Lower lobe of right lung (tissue), 2 donors: ENCODE data around the gene SERPINH1. TPM values are rescaled to one million over a fixed set of nuclear protein-coding genes. Genes with fewer than 3 reads are reported as not detected.
A peak's percentile ranks its signal among the peaks of the same experiment; 100 is the strongest.

Source experiments
- ATAC-seq, 2 donors: fragments of 200-7000 bp; cut with Tn5 transposase; one replicate each; pipeline ENCODE4 v1.9.1; 2020 to 2022; ENCODE audit warnings: mild to moderate bottlenecking in 2 of 2, moderate library complexity in 2 of 2
- DNase-seq: peaks from one replicate; pipeline ENCODE4 v3.0.0-alpha.2; 2020
- H3K27ac ChIP-seq: fragments of 200-600 bp; one replicate; pipeline ENCODE4 v1.8.0; 2022
- H3K27me3 ChIP-seq: fragments of 200-600 bp; one replicate; pipeline ENCODE4 v1.8.0; 2022; ENCODE audit warnings: low read depth
- H3K36me3 ChIP-seq: fragments of 200-600 bp; one replicate; pipeline ENCODE4 v1.8.0; 2022; ENCODE audit warnings: mild to moderate bottlenecking
- H3K4me1 ChIP-seq: fragments of 200-600 bp; one replicate; pipeline ENCODE4 v1.8.0; 2022
- H3K4me3 ChIP-seq: fragments of 200-600 bp; one replicate; pipeline ENCODE4 v1.8.0; 2022; ENCODE audit warnings: mild to moderate bottlenecking
- H3K9me3 ChIP-seq: fragments of 200-600 bp; one replicate; pipeline ENCODE4 v1.8.0; 2022
- CTCF ChIP-seq: fragments of 200-600 bp; IDR thresholded peaks from one replicate; pipeline ENCODE4 v1.8.0; 2022; ENCODE audit warnings: antibody characterized with exemption, mild to moderate bottlenecking
- intact Hi-C: fragments of 100-400 bp; cut with DNase I; formaldehyde crosslinking; loops from one replicate; pipeline ENCODE4 v1.11.0; 2022
- total RNA-seq: library from RNA; stranded (reverse); fragmentation: NEBNext Ultra II Directional; extraction: Animal tissue kit (Norgen Biotek cat#: 25700); gene quantifications from one replicate; pipeline ENCODE4 v1.2.1, GENCODE V29; 2021
- donor health status: DM: no; HTN: yes; CAD: no; lungs with severe emphysema.

Gene SERPINH1
- total RNA-seq, 1 donor from 2014 or later, result 131 TPM

DNA sequence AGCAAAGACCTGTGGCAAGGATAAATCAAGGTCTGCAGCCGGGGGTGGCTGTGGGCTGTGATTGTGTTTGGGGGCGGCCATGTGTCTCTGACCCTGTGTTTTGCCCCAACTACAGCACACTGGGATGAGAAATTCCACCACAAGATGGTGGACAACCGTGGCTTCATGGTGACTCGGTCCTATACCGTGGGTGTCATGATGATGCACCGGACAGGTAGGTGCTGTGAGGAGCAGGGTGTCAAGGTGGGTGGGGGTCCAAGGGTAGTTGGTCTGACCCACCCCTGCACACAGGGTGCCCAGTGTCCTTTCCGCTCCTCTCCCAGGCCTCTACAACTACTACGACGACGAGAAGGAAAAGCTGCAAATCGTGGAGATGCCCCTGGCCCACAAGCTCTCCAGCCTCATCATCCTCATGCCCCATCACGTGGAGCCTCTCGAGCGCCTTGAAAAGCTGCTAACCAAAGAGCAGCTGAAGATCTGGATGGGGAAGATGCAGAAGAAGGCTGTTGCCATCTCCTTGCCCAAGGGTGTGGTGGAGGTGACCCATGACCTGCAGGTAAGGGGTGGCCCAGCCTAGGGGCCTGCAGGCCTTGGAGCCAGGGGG is 6.7 kb downstream of the SERPINH1 start:
- no peak for TF ChIP-seq CTCF
- no peak for DNase-seq
- Histone ChIP-seq H3K9me3 (no peaks in the 10 kb centered on the region), H3K27me3 (no peaks in the 10 kb centered on the region), H3K36me3 (peaks cover 92% of the 10 kb centered on the region), H3K4me3 (no peak overlapping the region), H3K4me1 (peaks cover 79% of the 10 kb centered on the region), H3K27ac (no peak overlapping the region)
- no peak for ATAC-seq
- intact Hi-C loops, result no loop called here

DNA sequence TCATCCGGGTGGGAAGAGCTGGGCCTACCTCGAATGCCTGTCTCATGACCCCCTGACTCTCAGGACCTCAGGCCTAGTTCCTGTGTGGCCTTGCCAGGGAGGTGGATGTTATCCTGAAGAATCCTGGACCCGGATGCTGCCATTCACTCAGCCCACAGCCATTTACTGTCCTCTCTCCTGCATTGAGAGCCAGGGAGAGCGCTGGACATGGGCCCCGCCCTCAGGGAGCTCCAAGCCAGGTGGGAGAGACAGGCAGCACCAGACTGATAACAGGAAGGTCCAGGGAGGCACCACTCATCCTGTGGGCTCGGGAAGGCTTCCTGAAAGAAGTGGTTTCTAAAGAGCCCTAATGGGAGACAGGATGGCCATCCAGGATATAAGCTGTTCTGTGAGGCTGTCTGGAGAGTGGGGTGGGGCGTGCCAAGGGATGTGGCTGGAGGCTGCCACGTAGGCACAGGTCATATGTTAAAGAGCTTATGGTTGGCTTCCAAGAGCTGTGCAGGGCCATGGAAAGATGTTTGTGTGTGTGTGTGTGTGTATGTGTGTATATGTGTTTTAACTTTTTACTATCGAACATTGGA is 8.6 kb downstream of the SERPINH1 start:
- Histone ChIP-seq H3K36me3 (peaks cover 91% of the 10 kb centered on the region), H3K4me1 (peaks cover 59% of the 10 kb centered on the region), H3K27ac (peak overlapping the region; percentile 48), H3K4me3 (no peak overlapping the region), H3K9me3 (no peaks in the 10 kb centered on the region), H3K27me3 (no peaks in the 10 kb centered on the region)
- intact Hi-C loops, result no loop called here
- DNase-seq, result no peak
- ATAC-seq, result no peak
- no peak for TF ChIP-seq CTCF

GRCh38 chr11:75571625-75572024 is 9.6 kb downstream of the SERPINH1 start:
- H3K36me3 ChIP-seq, result peaks cover 81% of the 10 kb centered on the region
- H3K4me3 ChIP-seq, result no peak overlapping the region
- intact Hi-C loops, result no loop called here
- no peaks in the 10 kb centered on the region for H3K27me3 ChIP-seq
- TF ChIP-seq CTCF, result no peak
- H3K9me3 ChIP-seq, result no peaks in the 10 kb centered on the region
- peak overlapping the region; percentile 31 for H3K27ac ChIP-seq
- ATAC-seq (peak; percentile 68 to 85), DNase-seq (peak; percentile 79)
- peaks cover 56% of the 10 kb centered on the region for H3K4me1 ChIP-seq

- H3K27ac ChIP-seq, result no peak overlapping the region
- ATAC-seq, result no peak
- no peak overlapping the region for H3K4me3 ChIP-seq
- DNase-seq, result no peak
- peaks cover 70% of the 10 kb centered on the region for H3K36me3 ChIP-seq
- H3K27me3 ChIP-seq, result no peaks in the 10 kb centered on the region
- no peak for TF ChIP-seq CTCF
- H3K4me1 ChIP-seq, result peaks cover 54% of the 10 kb centered on the region
- intact Hi-C loops, result no loop called here
- H3K9me3 ChIP-seq, result no peaks in the 10 kb centered on the region
Measured at GRCh38 chr11:75572744-75573143, 10.7 kb downstream of the SERPINH1 start.

DNA sequence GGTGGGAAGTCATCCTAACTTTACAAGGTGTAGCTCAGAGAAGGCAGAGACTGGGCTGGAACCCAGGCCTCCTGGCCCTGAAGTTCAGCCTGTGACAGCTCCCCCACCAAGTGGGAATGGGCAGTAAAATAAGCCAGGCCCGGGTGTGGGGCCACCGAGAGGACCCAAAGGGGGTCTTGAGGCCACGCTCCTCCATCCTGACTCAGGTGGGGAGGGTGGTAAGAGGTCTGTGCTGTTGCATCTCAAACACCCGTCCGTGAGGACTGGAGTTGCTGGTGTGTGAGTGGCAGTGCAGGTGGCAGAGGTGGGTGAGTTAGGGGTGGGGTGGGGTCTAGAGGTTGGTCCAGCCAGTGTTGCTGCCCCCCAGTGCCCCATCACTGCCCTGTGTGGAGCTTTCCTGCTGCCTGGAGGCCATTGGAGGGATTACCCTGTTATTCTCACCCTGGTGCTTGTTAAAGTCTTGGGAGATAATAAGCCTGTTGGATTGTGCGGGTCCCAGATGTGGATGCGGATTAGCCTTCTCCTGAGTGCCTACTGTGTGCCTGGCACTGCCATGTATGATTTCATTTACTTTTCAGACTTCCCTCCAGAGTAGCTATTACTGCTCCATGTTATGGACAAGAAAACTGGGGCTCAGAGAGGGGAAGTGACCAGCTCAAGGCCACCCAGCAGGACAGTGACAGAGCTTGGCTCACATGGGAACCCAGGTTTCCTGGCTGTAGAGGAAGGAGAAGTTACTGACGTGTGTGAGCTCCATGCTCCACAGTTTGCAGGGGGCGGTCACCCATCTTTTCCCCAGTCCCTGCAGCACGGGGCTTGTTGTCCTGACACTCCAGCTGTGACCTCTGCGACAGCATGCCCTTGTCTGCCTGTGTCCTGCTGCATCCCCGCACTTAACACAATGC is 12.9 kb downstream of the SERPINH1 start:
- Histone ChIP-seq H3K4me3 (no peak overlapping the region), H3K27ac (peak overlapping the region; percentile 18), H3K27me3 (no peaks in the 10 kb centered on the region), H3K4me1 (peaks cover 40% of the 10 kb centered on the region), H3K36me3 (peaks cover 48% of the 10 kb centered on the region), H3K9me3 (no peaks in the 10 kb centered on the region)
- peak; percentile 16 for TF ChIP-seq CTCF
- intact Hi-C loops, result no loop called here
- DNase-seq, result no peak
- ATAC-seq, result no peak
